Measurements from ENCODE around the gene TXNRD2. TPM values are rescaled to one million over a fixed set of nuclear protein-coding genes. Genes with fewer than 3 reads are reported as not detected.
A peak's percentile ranks its signal among the peaks of the same experiment; 100 is the strongest.

The TXNRD2 gene
- total RNA-seq, 1 donor from 2014 or later, result 23.0 TPM

DNA sequence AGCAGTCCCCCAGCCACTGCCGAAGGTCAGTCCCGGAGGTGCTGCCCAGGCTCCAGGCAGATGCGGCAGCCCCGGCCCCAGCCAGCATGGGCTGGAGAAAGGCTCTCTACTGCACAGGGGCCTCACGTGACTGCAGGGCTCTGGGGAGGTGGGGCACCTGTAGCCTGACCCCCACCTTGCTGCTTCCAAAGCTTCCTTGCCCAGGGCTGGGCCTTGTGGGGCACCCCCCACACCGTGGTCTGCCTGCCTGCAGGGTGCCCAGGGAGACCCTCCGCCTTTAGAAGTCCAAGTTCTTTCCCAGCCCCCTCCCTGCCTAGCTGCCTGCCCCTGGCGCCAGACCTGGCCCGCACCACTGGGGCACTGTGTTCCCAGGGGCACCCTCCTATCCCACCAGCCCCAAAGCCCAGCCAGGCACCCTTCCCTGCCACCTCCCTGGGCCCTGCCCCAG, 28.4 kb upstream of the TXNRD2 start:
- no peak overlapping the region for H3K27ac Mint-ChIP-seq (ENCODE audit: unreplicated experiment)
- TF ChIP-seq, protein P1, sequence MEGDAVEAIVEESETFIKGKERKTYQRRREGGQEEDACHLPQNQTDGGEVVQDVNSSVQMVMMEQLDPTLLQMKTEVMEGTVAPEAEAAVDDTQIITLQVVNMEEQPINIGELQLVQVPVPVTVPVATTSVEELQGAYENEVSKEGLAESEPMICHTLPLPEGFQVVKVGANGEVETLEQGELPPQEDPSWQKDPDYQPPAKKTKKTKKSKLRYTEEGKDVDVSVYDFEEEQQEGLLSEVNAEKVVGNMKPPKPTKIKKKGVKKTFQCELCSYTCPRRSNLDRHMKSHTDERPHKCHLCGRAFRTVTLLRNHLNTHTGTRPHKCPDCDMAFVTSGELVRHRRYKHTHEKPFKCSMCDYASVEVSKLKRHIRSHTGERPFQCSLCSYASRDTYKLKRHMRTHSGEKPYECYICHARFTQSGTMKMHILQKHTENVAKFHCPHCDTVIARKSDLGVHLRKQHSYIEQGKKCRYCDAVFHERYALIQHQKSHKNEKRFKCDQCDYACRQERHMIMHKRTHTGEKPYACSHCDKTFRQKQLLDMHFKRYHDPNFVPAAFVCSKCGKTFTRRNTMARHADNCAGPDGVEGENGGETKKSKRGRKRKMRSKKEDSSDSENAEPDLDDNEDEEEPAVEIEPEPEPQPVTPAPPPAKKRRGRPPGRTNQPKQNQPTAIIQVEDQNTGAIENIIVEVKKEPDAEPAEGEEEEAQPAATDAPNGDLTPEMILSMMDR (IDR thresholded peaks at IDR 0.05; ENCODE audit: unreplicated experiment), result no peak
- no peak for DNase-seq (ENCODE audit: low spot score)
- no peaks in the 10 kb centered on the region for H3K9me3 Mint-ChIP-seq (ENCODE audit: unreplicated experiment)
- H3K27me3 Mint-ChIP-seq (ENCODE audit: unreplicated experiment), result peaks cover 17% of the 10 kb centered on the region
- H3K36me3 Mint-ChIP-seq (ENCODE audit: low read depth, unreplicated experiment), result peaks cover 16% of the 10 kb centered on the region
- no peak overlapping the region for H3K4me3 Mint-ChIP-seq (ENCODE audit: unreplicated experiment)
- peaks cover 16% of the 10 kb centered on the region for H3K4me1 Mint-ChIP-seq (ENCODE audit: unreplicated experiment)

DNA sequence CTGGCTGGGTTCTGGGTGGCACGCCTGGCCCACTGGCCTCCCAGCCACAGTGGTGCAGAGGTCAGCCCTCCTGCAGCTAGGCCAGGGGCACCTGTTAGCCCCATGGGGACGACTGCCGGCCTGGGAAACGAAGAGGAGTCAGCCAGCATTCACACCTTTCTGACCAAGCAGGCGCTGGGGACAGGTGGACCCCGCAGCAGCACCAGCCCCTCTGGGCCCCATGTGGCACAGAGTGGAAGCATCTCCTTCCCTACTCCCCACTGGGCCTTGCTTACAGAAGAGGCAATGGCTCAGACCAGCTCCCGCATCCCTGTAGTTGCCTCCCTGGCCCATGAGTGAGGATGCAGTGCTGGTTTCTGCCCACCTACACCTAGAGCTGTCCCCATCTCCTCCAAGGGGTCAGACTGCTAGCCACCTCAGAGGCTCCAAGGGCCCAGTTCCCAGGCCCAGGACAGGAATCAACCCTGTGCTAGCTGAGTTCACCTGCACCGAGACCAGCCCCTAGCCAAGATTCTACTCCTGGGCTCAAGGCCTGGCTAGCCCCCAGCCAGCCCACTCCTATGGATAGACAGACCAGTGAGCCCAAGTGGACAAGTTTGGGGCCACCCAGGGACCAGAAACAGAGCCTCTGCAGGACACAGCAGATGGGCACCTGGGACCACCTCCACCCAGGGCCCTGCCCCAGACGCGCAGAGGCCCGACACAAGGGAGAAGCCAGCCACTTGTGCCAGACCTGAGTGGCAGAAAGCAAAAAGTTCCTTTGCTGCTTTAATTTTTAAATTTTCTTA, 27.7 kb upstream of the TXNRD2 start:
- TF ChIP-seq, protein P1 (IDR thresholded peaks at IDR 0.05; ENCODE audit: unreplicated experiment), result no peak
- Mint-ChIP-seq H3K9me3 (ENCODE audit: unreplicated experiment) (no peaks in the 10 kb centered on the region), H3K4me3 (ENCODE audit: unreplicated experiment) (no peak overlapping the region), H3K27ac (ENCODE audit: unreplicated experiment) (no peak overlapping the region), H3K27me3 (ENCODE audit: unreplicated experiment) (peaks cover 16% of the 10 kb centered on the region), H3K4me1 (ENCODE audit: unreplicated experiment) (peaks cover 12% of the 10 kb centered on the region), H3K36me3 (ENCODE audit: low read depth, unreplicated experiment) (peaks cover 12% of the 10 kb centered on the region)
- DNase-seq (ENCODE audit: low spot score), result no peak

DNA sequence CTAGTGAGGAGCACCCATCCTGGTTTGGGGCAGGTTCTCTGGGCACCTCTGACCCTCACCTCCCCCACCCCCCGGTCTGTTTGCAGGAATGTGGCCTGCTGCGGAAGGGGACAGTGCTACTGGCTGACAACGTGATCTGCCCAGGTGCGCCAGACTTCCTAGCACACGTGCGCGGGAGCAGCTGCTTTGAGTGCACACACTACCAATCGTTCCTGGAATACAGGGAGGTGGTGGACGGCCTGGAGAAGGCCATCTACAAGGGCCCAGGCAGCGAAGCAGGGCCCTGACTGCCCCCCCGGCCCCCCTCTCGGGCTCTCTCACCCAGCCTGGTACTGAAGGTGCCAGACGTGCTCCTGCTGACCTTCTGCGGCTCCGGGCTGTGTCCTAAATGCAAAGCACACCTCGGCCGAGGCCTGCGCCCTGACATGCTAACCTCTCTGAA, 26.9 kb upstream of the TXNRD2 start:
- Mint-ChIP-seq H3K36me3 (ENCODE audit: low read depth, unreplicated experiment) (peaks cover 12% of the 10 kb centered on the region), H3K27ac (ENCODE audit: unreplicated experiment) (no peak overlapping the region), H3K27me3 (ENCODE audit: unreplicated experiment) (peaks cover 18% of the 10 kb centered on the region), H3K9me3 (ENCODE audit: unreplicated experiment) (no peaks in the 10 kb centered on the region), H3K4me3 (ENCODE audit: unreplicated experiment) (peak overlapping the region; percentile 56), H3K4me1 (ENCODE audit: unreplicated experiment) (peaks cover 5% of the 10 kb centered on the region)
- no peak for DNase-seq (ENCODE audit: low spot score)
- TF ChIP-seq, protein P1 (IDR thresholded peaks at IDR 0.05; ENCODE audit: unreplicated experiment), result no peak

DNA sequence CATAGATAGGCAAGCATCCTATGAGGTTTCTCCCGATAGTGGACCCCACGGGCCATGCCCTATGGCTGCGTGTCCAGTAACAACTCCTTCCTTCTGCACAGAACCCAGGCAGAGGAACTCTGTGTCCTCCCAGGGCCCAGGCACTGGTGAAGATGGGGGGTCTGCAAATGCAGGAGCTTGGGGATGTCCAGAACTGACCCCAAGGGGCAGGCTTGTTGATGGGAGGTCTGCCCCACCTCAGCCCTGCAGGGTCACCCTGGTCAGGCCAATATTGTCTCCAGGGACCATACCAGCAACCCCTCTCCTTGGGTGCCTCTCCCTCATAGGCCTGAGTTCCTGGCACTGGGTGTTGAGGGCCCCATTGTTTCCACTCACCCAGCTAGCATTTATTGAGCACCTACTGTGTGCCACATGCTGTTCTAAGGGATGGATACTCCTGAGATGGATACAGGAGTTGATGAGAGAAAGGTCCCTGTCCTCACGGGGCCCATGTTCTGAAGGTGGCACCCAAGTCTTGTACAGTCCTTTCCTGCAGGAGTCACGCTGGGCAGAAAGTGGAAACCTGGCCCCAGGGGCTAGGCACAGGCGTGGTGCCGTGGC, 26.3 kb upstream of the TXNRD2 start:
- TF ChIP-seq, protein P1 (IDR thresholded peaks at IDR 0.05; ENCODE audit: unreplicated experiment), result no peak
- Mint-ChIP-seq H3K27me3 (ENCODE audit: unreplicated experiment) (peaks cover 18% of the 10 kb centered on the region), H3K9me3 (ENCODE audit: unreplicated experiment) (no peaks in the 10 kb centered on the region), H3K36me3 (ENCODE audit: low read depth, unreplicated experiment) (peaks cover 12% of the 10 kb centered on the region), H3K4me1 (ENCODE audit: unreplicated experiment) (peaks cover 5% of the 10 kb centered on the region), H3K4me3 (ENCODE audit: unreplicated experiment) (no peak overlapping the region), H3K27ac (ENCODE audit: unreplicated experiment) (no peak overlapping the region)
- no peak for DNase-seq (ENCODE audit: low spot score)

Data from endothelial cell (in vitro differentiated cells).